ENCODE measurements around the gene LPCAT2.

DNA sequence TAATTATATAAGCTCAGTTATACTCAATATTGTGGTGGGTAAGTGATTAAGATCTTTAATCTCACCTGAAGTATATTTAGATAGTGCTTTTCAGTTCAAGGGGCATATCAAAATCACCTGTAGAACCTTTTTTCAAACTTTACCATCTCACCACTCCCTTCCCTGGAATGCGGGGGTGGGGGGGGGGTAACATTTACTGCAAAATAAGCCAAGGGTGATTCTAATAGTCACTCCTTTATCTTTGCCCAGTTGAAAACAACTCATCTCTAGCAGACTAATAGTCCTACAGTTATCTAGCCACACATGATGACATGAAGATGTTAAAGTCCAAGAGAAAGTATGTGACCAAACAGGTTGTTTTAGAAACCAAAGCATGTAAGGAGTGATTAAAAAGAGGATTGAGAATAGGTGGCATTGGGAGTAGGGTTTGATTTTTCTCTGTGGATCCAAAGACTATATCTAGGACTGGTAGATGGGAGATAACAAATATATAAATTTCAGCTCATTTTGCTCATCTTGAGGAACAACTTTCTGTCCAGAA, 21.5 kb downstream of the LPCAT2 start:
- TF ChIP-seq, protein P1, sequence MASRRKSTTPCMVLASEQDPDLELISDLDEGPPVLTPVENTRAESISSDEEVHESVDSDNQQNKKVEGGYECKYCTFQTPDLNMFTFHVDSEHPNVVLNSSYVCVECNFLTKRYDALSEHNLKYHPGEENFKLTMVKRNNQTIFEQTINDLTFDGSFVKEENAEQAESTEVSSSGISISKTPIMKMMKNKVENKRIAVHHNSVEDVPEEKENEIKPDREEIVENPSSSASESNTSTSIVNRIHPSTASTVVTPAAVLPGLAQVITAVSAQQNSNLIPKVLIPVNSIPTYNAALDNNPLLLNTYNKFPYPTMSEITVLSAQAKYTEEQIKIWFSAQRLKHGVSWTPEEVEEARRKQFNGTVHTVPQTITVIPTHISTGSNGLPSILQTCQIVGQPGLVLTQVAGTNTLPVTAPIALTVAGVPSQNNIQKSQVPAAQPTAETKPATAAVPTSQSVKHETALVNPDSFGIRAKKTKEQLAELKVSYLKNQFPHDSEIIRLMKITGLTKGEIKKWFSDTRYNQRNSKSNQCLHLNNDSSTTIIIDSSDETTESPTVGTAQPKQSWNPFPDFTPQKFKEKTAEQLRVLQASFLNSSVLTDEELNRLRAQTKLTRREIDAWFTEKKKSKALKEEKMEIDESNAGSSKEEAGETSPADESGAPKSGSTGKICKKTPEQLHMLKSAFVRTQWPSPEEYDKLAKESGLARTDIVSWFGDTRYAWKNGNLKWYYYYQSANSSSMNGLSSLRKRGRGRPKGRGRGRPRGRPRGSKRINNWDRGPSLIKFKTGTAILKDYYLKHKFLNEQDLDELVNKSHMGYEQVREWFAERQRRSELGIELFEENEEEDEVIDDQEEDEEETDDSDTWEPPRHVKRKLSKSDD (CRISPR knock-in tag; IDR thresholded peaks at IDR 0.05; ENCODE audit: low read depth) = no peak
- TF ChIP-seq, protein P2, sequence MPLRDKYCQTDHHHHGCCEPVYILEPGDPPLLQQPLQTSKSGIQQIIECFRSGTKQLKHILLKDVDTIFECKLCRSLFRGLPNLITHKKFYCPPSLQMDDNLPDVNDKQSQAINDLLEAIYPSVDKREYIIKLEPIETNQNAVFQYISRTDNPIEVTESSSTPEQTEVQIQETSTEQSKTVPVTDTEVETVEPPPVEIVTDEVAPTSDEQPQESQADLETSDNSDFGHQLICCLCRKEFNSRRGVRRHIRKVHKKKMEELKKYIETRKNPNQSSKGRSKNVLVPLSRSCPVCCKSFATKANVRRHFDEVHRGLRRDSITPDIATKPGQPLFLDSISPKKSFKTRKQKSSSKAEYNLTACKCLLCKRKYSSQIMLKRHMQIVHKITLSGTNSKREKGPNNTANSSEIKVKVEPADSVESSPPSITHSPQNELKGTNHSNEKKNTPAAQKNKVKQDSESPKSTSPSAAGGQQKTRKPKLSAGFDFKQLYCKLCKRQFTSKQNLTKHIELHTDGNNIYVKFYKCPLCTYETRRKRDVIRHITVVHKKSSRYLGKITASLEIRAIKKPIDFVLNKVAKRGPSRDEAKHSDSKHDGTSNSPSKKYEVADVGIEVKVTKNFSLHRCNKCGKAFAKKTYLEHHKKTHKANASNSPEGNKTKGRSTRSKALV (CRISPR knock-in tag; IDR thresholded peaks at IDR 0.05) = no peak
- TF ChIP-seq POLR2A (IDR thresholded peaks at IDR 0.05; ENCODE audit: insufficient read depth in 1 of 2, low read depth in 2 of 2, low read length in 2 of 2) (no peak), ZNF274 (CRISPR knock-in tag; IDR thresholded peaks at IDR 0.05) (no peak)

All from HepG2 (cell line).